NCI-H2029 treated with DMSO at 0.1 percent for 48 hours (cell line): ENCODE measurements around the gene TCN1.
A peak's percentile ranks its signal among the peaks of the same experiment; 100 is the strongest.
"Not testable (repeated sequence)": the region's sequence is repeated elsewhere in the genome, so short reads cannot be mapped to it uniquely, and the experiment has no call there.

ENCODE experiments used
- DNase-seq: peaks from one replicate; lab custom pipeline; 2025; lab: John Stamatoyannopoulos, UW

TCN1 gene

GRCh38 chr11:59857439-59858434 is 8.6 kb downstream of the TCN1 start:
- no peak for DNase-seq

- no peak for DNase-seq
These were observed 11.4 kb downstream of the TCN1 start for GRCh38 chr11:59854871-59855270.

GRCh38 chr11:59851416-59851815 is 14.9 kb downstream of the TCN1 start:
- DNase-seq = not testable (repeated sequence)

DNA sequence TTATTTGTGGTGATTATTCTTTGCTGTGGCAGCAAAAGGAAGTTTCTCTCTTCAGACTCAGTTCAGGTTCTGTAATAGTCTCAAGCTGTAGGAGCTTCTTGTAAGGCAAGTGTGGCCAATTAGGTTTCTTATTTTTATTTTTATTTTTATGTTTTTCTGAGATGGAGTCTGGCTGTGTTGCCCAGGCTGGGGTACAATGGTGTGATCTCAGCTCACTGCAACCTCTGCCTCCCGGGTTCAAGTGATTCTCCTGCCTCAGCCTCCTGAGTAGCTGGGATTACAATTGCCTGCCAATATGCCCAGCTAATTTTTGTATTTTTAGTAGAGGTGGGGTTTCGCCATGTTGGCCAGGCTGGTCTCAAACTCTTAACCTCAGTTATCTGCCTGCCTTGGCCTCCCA is 16.7 kb downstream of the TCN1 start:
- DNase-seq = not testable (repeated sequence)

DNA sequence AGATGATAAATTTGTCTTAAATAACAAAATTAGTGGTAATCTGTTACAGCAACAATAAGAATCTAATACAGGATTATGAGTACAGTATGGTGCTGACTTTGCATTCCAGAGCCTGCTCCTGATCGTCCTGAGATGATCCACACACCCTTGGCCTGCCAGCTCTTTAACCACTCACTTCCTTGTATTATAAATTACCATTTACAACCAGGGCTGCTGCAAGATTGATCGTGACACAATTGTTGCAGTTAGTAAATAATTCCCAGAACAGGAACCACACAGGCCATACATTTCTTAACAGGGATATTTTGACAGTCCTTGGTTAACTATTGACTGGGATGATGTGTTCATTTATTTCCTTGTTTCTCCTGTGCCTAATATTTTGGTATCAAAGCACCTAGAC is 17.2 kb downstream of the TCN1 start:
- no peak for DNase-seq

DNA sequence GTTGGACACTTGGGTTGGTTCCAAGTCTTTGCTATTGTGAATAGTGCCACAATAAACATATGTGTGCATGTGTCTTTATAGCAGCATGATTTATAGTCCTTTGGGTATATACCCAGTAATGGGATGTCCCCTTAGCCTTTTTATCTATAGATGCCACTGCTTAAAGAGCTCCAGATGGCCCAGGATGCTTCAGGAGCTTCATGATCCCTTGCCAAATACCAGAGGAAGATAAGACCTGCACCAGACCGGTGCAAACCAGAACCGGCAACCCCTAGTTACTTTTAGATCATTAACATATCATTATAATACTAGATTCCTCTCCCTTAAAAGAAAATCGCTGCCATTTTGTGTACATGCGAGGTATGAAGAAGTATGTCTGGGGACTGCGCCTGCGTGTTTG is 17.8 kb downstream of the TCN1 start:
- DNase-seq = not testable (repeated sequence)

- DNase-seq = no peak
These were observed 18.7 kb downstream of the TCN1 start for GRCh38 chr11:59847626-59848025.

- DNase-seq = no peak
These were observed 19.7 kb downstream of the TCN1 start for GRCh38 chr11:59846556-59846955.

DNA sequence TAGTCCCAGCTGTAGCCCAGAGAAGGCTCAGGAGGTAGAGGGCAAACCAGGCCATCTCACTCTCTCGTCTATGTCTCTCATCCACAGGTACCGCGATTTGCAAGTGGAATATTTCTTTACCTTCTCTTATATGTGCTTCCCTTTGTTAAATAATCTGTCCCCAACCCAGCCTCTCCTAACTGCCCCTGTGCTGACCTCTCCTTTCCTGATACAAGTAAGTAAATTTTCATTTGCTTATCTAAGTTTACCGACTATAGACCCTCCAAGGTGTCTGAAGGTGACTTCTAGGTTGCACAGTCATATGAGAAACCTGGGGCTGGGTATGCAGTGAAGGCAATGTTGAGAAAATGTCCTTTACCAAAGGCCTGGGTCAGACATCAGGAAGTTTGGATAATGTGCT is 20.9 kb downstream of the TCN1 start, which contains the start of gene CBLIF:
Gene CBLIF (minus strand): TSS at position 101 of the 400 bp plus-strand sequence. CDS start 46 bp downstream, at position 55.
- DNase-seq = no peak

DNA sequence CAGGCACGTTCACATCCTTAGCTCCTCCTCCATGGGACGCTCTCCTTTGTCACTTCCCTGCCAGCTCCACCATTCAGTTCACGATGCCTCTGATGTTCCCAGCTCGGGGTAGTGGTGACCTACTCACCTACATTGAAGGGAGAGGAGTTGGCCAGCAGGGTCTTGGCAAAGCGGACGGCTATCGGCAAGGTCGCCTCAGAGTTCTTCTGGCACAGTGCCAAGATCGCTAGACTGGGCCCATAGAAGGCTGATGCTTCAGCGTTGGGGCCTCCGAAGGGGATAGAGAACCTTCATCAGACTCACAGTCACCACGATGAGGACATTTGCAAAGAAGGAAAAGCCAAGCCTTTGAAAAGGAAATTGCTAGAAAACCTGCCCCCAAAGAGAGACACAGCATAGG is 24.0 kb downstream of the TCN1 start:
- no peak for DNase-seq

DNA sequence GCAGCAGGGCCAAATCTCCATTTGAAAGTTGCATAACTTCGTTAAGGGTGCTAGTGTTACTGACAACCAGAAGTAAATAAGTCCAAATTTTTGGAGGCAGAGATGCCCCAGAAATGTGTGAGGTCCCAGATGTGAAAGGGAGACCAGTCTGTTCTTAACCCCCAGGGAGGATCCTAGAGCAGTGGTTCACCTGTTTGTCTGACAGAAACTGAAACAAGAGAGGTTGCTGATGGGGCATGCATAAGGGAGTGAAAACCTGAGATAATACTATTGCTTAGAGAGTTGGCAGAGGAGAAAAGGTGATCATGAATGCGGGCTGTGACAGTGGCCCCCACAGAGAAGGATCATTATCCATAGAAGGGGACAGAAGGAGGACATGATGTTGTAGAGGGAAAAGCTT is 24.8 kb downstream of the TCN1 start:
- DNase-seq = no peak

DNA sequence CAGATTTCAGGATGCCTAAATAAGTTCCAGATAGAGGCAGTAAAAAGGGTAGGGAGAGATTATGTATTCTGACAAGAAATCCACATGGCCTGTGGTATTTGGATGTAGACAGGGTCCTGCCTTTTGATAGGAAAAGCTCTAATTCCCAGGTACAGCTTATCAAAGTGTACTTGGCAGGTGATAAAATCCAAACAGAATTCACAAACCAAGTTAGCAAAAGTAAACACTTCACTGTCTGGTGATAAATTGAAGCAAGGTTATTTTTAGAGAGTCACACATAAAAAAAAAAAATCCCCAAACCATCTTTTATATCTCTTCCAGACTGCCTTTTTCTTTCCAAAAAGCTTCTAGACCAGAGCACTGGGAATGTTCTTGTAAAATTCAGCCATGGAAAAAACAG is 26.7 kb downstream of the TCN1 start:
- DNase-seq = no peak

DNA sequence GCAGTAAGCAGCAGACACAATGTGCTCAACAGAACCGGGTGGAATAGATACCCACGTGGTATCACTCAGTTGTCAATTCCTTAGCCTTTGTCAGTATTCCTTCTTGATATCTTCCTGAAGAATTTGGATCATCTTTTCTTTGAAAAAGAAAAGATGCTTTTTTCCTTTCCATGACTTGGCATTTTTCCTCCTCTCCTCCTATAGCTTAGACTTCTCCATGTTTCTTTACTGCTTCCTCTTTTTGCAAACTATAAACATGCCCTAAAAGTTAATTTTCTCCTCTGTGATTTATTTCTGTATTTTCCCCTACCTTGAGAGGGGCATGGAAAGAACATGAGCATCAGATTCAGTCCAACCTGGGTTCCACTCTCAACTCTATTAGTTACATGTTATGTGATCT is 32.7 kb downstream of the TCN1 start:
- DNase-seq = no peak

GRCh38 chr11:59829358-59829757 is 36.9 kb downstream of the TCN1 start:
- no peak for DNase-seq

- DNase-seq = peak; percentile 14
These were observed 43.2 kb downstream of the TCN1 start for GRCh38 chr11:59822989-59823566.

- DNase-seq = no peak
These were observed 47.7 kb downstream of the TCN1 start for GRCh38 chr11:59818572-59818971.

GRCh38 chr11:59816434-59816833 is 49.9 kb downstream of the TCN1 start:
- DNase-seq = not testable (repeated sequence)

- DNase-seq = no peak
These were observed 50.5 kb downstream of the TCN1 start for GRCh38 chr11:59815754-59816153.

- no peak for DNase-seq
These were observed 52.3 kb downstream of the TCN1 start for GRCh38 chr11:59814021-59814420.

GRCh38 chr11:59813364-59813763 is 52.9 kb downstream of the TCN1 start:
- DNase-seq = no peak

DNA sequence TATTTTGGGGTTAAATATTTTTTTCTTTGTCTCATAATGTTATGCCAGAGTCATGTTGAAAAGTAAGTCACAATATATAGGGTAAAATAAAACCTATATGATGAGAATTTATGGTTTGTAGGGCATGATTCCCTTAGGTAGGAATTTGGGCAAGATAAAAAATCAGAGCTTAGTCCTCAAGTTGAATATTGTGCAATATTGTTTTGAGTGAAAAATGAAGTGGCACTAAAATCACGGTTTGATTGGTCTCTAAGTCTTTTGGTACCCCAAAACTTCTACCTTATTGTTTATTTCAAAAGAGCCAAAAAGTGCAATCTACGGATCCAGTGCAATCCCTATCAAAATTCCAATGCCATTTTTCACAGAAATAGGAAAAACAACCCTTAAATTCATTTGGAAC is 54.1 kb downstream of the TCN1 start:
- DNase-seq = no peak

DNA sequence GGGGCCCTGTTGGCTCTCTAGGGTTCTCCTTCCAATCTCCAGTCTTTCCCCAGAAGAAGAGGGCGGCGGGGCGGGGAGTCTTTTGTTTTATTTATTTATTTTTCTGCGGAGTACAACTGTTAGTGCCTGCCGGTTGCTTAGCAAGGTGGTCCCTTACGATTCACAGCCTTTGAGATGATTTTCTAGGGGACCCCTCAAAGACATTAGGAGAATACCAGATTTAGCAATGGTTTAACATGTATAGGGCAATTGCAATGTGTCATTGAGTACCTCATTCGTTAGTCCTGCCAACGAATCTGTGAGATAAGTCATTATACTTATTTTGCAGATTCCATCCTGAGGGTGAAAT is 55.4 kb downstream of the TCN1 start:
- DNase-seq = no peak

DNA sequence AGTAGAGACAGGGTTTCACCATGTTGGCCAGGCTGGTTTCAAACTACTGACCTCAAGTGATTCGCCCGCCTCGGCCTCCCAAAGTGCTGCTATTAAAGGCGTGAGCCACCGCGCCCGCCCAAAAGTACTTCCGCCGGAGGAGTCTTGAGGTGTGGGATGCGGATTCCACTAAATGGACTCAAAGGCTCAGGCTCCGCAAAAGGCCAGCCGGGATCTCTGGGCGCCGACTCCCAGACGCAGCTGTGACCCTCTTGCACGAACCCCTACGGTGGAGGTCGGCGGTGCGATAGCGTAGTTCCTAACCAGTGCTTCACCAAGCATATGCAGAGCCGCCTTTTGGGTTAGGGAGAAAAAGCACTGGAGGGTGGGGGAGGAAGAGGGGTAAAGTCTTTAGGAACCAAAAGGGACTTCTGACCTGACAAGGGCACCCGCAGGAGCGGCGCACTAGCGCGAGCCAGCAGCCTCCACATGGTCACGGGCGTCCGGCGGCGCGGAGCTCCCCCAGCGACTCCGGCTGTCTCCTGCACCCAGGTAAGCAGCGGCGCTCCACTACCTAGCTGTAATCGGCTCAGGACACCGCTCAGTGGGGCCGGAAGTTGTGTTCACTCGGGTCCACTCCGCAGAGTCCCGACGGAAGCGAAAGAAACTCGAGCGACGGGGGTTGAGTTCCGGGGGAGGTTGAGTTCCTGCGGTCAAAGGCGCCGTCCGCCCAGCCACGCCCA is 55.9 kb downstream of the TCN1 start, which contains the start of gene MRPL16:
Gene MRPL16 (minus strand): TSS at position 590 of the 722 bp plus-strand sequence. CDS start 120 bp downstream, at position 470.
- peak; percentile 78 for DNase-seq
